HTERT RPE-1 (cell line): Measurements from ENCODE around the gene TMEM240.
"Not testable (repeated sequence)": the region's sequence is repeated elsewhere in the genome, so short reads cannot be mapped to it uniquely, and the experiment has no call there.

Experiments used
- in situ Hi-C: fragments of 300-500 bp; cut with MboI; formaldehyde crosslinking; loops from 4 replicates; pipeline ENCODE4 v1.14.3; 2020; ENCODE audit warnings: low sequenced_read_pairs

Gene TMEM240

GRCh38 chr1:1558591-1558990, 18.2 kb upstream of the TMEM240 start:
- in situ Hi-C loops, result no loop called here

- in situ Hi-C loops, result not testable (repeated sequence)
These were observed 17.3 kb upstream of the TMEM240 start for GRCh38 chr1:1557688-1558087.

GRCh38 chr1:1556961-1557360, 16.5 kb upstream of the TMEM240 start:
- in situ Hi-C loops, result not testable (repeated sequence)

GRCh38 chr1:1556505-1556904, 16.1 kb upstream of the TMEM240 start:
- in situ Hi-C loops, result no loop called here

GRCh38 chr1:1554926-1555915, 14.8 kb upstream of the TMEM240 start:
- in situ Hi-C loops, result no loop called here

- in situ Hi-C loops, result no loop called here
These were observed 14.1 kb upstream of the TMEM240 start for GRCh38 chr1:1554550-1554925.

GRCh38 chr1:1553821-1554494, 13.5 kb upstream of the TMEM240 start:
- in situ Hi-C loops, result no loop called here

GRCh38 chr1:1552263-1552639, 11.8 kb upstream of the TMEM240 start:
- in situ Hi-C loops, result no loop called here

- in situ Hi-C loops, result no loop called here
These were observed 11.3 kb upstream of the TMEM240 start for GRCh38 chr1:1551524-1552262.

GRCh38 chr1:1550591-1551432, 10.4 kb upstream of the TMEM240 start:
- in situ Hi-C loops, result no loop called here

- in situ Hi-C loops, result no loop called here
These were observed 9.7 kb upstream of the TMEM240 start for GRCh38 chr1:1550087-1550486.

- in situ Hi-C loops, result no loop called here
These were observed 8.2 kb upstream of the TMEM240 start for GRCh38 chr1:1548591-1548990.

- in situ Hi-C loops, result no loop called here
These were observed 7.1 kb upstream of the TMEM240 start for GRCh38 chr1:1547476-1547875.

GRCh38 chr1:1547011-1547410, 6.6 kb upstream of the TMEM240 start:
- in situ Hi-C loops, result no loop called here

GRCh38 chr1:1545946-1546737, 5.7 kb upstream of the TMEM240 start:
- in situ Hi-C loops, result no loop called here

- in situ Hi-C loops, result no loop called here
These were observed 4.1 kb upstream of the TMEM240 start for GRCh38 chr1:1544544-1544943.

- in situ Hi-C loops, result no loop called here
These were observed 3.3 kb upstream of the TMEM240 start for GRCh38 chr1:1543706-1544099.

GRCh38 chr1:1542766-1543705, 2.6 kb upstream of the TMEM240 start:
- in situ Hi-C loops, result no loop called here
